Mononuclear cell (primary cell): ENCODE results near the gene IL1B. TPM values are rescaled to one million over a fixed set of nuclear protein-coding genes. Genes with fewer than 3 reads are reported as not detected.

Source experiments
- H3K27me3 ChIP-seq: 2 replicates; pipeline ENCODE4 v1.6.0; 2011; ENCODE audit warnings: low read length, control low read depth; ENCODE audit not compliant: insufficient read depth
- H3K4me1 ChIP-seq: 2 replicates; pipeline ENCODE4 v1.5.1; 2011; ENCODE audit warnings: mild to moderate bottlenecking, low read length, control low read depth; ENCODE audit not compliant: insufficient read depth
- H3K4me3 ChIP-seq: 2 replicates; pipeline ENCODE4 v1.5.1; 2011; ENCODE audit warnings: mild to moderate bottlenecking, low read length, moderate library complexity
- H3K9me3 ChIP-seq: 2 replicates; pipeline ENCODE4 v1.5.1; 2011; ENCODE audit warnings: low read depth, mild to moderate bottlenecking, control low read depth, low read length
- total RNA-seq: library from RNA; depleted of rRNA; stranded (reverse); fragments of >200 nt; gene quantifications from one replicate; pipeline ENCODE4 v1.2.3, GENCODE V29; 2012

IL1B gene
- total RNA-seq, result 3,994 TPM

GRCh38 chr2:112836695-112837117 lies at the start of gene IL1B:
TSS of gene IL1B (minus strand) at chr2:112836779. CDS start at chr2:112836229, 550 bp downstream.
- Histone ChIP-seq H3K4me3 (peak within 1 kb of the TSS; percentile 52), H3K27me3 (no peaks in the 10 kb centered on the region), H3K9me3 (no peaks in the 10 kb centered on the region), H3K4me1 (peaks cover 97% of the 10 kb centered on the region)

DNA sequence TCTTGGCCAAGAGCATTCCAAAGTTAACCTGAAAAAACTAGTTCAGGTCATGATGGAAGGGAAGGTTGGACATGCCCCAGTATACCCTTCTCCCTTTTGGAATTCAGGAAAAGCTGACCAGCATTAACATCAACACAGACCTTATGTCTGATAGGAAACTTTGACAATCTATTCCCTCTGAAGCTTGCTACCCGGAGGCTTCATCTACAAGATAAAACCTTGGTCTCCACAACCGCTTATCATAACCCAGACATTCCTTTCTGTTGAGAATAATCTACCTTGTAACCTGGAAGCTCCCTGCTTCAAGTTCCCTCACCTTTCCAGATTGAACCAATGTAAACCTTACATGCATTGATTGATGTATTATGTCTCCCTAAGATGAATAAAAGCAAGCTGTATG lies 49.7 kb upstream of the IL1B start:
- Histone ChIP-seq H3K4me3 (no peak overlapping the region), H3K27me3 (no peaks in the 10 kb centered on the region), H3K9me3 (no peaks in the 10 kb centered on the region), H3K4me1 (peaks cover 28% of the 10 kb centered on the region)

DNA sequence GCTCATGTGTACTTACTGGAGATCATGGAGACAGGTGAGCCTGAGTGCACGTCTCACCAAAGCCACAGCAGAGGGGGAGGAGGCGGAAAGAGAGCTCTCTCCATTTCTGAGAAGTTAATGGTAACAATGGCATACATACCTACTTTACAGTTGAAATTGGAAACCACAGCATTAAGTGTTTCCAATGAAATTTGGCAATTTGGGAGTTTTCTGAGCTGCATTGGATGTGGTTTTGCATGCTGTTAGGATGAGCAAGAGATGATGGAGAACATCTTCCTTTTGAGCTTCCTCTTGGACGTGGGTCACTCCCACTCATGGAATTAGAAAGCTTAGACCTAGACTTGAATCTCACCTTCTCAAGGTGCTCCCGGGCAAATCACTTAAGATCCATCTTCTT lies 48.9 kb upstream of the IL1B start:
- Histone ChIP-seq H3K4me3 (no peak overlapping the region), H3K9me3 (no peaks in the 10 kb centered on the region), H3K4me1 (peaks cover 36% of the 10 kb centered on the region), H3K27me3 (no peaks in the 10 kb centered on the region)

GRCh38 chr2:112884869-112885505 lies 48.4 kb upstream of the IL1B start:
- Histone ChIP-seq H3K9me3 (no peaks in the 10 kb centered on the region), H3K27me3 (no peaks in the 10 kb centered on the region), H3K4me1 (peaks cover 41% of the 10 kb centered on the region), H3K4me3 (no peak overlapping the region)

GRCh38 chr2:112883669-112884068 lies 47.1 kb upstream of the IL1B start:
- Histone ChIP-seq H3K4me1 (peaks cover 44% of the 10 kb centered on the region), H3K27me3 (no peaks in the 10 kb centered on the region), H3K9me3 (no peaks in the 10 kb centered on the region), H3K4me3 (no peak overlapping the region)

- H3K4me1 ChIP-seq, result peaks cover 31% of the 10 kb centered on the region
- no peaks in the 10 kb centered on the region for H3K27me3 ChIP-seq
- H3K9me3 ChIP-seq, result no peaks in the 10 kb centered on the region
- H3K4me3 ChIP-seq, result no peak overlapping the region
These were observed 44.8 kb upstream of the IL1B start for GRCh38 chr2:112881217-112881985.

DNA sequence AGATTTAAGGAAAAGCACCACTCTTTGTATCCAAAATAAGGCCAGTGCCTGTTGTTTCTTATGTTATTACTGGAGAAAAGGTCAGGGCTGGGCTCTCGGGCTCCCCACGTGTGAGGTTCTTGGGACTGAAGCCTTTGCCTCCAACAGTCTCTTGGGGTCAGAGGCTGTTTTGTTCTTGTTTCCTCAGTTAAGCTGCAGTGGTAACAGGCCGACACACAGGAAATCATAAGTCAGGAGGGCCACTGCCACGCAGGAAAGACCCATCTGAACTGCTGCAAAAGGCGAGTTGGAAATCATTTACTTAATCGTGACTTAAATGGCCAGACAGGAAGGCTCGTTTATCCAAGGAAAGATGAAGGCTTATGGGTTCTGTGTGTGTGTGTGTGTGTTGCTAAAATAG lies 44.1 kb upstream of the IL1B start:
- H3K9me3 ChIP-seq, result no peaks in the 10 kb centered on the region
- H3K27me3 ChIP-seq, result no peaks in the 10 kb centered on the region
- peaks cover 31% of the 10 kb centered on the region for H3K4me1 ChIP-seq
- H3K4me3 ChIP-seq, result no peak overlapping the region

DNA sequence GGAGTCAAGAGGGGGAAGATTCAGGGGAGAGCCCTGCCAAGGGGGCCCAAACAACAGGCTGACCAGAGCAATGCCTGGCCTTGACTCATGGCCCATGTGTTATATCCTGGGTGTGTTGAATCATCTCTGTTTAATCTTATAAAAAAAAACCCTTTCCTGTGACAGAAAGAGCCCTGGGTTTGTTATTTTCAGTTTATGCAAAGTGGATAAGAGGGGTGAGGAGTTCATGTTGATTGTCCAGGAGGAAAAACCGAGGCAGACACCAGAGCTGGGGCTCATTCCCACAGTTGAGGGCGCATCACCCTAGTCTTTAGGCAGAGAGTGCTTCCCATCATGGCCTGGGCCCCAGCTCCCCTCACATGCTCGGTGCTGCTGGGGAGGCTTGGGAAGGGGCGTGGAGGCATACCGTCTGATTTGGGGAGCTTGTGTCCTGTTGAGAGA lies 43.5 kb upstream of the IL1B start:
- peaks cover 31% of the 10 kb centered on the region for H3K4me1 ChIP-seq
- no peaks in the 10 kb centered on the region for H3K27me3 ChIP-seq
- no peak overlapping the region for H3K4me3 ChIP-seq
- H3K9me3 ChIP-seq, result no peaks in the 10 kb centered on the region

GRCh38 chr2:112879491-112880041 lies 43.0 kb upstream of the IL1B start:
- Histone ChIP-seq H3K9me3 (no peaks in the 10 kb centered on the region), H3K4me3 (no peak overlapping the region), H3K27me3 (no peaks in the 10 kb centered on the region)

GRCh38 chr2:112877423-112877822 lies 40.8 kb upstream of the IL1B start:
- Histone ChIP-seq H3K27me3 (no peaks in the 10 kb centered on the region), H3K9me3 (no peaks in the 10 kb centered on the region), H3K4me3 (no peak overlapping the region), H3K4me1 (peaks cover 25% of the 10 kb centered on the region)

More at GRCh38 chr2:112879491-112880041, 43.0 kb upstream of the IL1B start:
- H3K4me1 ChIP-seq, result peaks cover 26% of the 10 kb centered on the region

- Histone ChIP-seq H3K4me1 (peaks cover 23% of the 10 kb centered on the region), H3K9me3 (no peaks in the 10 kb centered on the region), H3K27me3 (no peaks in the 10 kb centered on the region), H3K4me3 (no peak overlapping the region)
These were observed 40.4 kb upstream of the IL1B start for GRCh38 chr2:112876971-112877361.

DNA sequence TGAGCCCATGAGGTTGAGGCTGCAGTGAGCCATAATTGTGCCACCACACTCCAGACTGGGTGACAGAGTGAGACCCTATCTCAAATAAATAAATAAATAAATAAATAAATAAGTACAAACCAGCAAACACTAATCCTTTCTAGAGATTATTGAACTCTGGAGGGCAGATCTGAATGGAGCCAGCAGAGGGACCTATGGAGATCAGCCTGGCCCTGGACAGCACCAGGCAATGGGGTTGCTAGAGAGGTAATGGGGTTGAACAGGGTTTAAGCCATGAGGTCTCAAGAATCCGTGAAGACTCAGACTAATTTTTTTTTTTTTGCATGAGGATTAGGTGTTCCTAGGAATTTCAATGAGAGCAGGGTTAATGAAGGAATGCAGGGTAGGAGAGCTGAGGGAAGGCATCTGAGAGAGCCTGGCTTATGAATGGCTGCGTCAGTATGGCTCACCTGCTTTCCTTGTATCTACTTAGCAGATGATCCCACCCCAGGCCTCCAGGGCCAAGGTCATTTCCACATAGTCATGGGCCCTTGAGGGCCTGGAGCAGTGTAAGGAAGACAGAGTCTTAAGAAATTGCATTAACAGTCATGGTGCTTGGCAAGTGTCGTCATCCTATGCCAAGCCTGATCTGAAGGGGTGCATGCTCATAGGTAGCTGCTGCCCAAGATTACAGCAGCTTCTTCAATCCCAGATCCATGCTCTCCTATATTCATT lies 39.8 kb upstream of the IL1B start:
- Histone ChIP-seq H3K4me1 (peaks cover 18% of the 10 kb centered on the region), H3K4me3 (no peak overlapping the region), H3K27me3 (no peaks in the 10 kb centered on the region), H3K9me3 (no peaks in the 10 kb centered on the region)

DNA sequence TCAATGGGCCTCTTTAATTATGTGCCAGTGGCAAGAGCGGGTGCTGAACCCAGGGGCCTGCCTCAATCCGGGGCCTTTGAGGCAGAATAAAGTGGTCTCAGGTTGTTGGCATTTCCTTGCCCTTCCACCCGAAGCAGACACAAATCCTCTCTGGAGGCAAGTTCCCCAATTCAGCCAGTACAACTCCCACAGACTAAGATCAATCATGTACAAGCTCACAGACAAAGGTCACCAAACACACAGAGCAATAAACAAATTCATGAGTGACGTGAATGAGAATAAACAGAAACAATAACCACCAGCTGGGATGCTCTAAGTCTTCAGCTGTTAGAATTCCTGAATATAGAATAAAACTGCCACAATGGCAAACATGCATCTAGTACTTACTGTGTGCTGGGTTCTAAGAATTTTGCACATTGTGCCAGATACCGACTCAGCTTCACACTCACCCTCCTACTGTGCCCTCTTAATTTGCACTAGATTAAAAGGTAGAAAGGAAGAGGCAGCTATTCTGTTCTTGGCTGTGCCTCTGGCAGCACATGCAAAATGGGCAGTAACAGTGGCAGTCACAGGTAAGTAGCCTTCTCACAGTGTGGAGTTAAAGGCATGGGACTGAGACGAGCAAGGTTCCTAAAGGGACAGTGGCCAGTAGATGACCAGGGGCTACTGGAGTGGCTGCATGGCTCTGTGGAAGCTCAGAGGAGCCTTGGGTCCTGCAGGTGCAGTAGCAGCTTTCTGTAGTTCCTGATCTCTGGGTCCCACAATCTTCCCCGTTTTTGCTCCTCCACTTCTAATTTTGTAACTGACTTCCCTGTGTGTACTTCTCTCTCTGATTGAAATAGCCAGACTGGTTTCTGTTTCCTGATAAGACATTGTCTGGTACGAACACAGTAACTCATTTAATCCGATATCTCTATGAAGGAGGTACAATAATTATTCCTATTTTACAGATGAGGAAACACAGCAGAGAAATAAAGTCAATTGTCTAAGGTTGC lies 34.6 kb upstream of the IL1B start:
- Histone ChIP-seq H3K9me3 (no peaks in the 10 kb centered on the region), H3K4me1 (peaks cover 28% of the 10 kb centered on the region), H3K4me3 (no peak overlapping the region), H3K27me3 (peaks cover 2% of the 10 kb centered on the region)

- H3K9me3 ChIP-seq, result no peaks in the 10 kb centered on the region
These were observed 32.8 kb upstream of the IL1B start for GRCh38 chr2:112869258-112869842.

More at GRCh38 chr2:112869258-112869842, 32.8 kb upstream of the IL1B start:
- peaks cover 2% of the 10 kb centered on the region for H3K27me3 ChIP-seq
- peaks cover 28% of the 10 kb centered on the region for H3K4me1 ChIP-seq
- H3K4me3 ChIP-seq, result no peak overlapping the region
